UCSD-AML1 (cell line): ENCODE results near the gene GPR158.

Experiments used
- DNase-seq: peaks from one replicate; lab custom pipeline; 2025; ENCODE audit not compliant: unreplicated experiment; lab: John Stamatoyannopoulos, UW

The GPR158 gene

DNA sequence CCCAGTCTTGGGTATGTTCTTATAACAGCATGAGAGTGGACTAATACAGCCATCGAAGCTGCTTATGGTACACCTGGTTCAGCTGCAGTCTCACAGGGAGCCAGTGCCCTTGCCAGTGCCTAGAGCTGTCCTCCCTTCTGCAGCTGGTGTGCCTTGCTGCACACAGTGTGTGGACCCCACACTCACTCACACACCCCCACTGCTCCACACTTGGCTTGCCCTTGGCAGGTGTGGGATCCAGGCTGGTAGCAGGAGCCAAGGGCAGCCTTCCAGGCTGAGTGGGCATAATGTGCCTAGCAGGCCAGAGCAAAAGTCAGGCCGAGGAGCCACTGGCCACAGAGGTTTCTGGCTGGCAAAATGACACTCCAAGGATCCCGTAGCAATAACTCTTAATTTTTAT, 217.3 kb downstream of the GPR158 start:
- DNase-seq = no peak

DNA sequence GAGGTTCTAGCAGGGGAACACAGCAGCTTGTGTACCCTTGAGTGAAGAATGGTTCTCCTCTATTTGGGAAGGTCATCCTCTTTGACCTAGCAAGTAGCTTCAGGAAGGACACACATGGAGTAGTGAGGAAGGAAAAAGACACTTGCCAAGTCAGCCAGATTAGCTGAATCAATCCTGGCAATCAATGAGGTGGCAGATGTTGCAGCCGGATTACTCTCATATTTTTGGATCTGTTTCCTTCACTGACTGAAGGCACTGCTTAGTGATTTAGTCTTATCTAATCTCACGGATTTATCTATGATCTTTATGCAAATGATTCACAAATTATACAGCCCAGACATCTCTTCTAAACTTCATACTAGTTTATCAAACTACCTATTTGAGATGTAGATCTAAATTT, 218.8 kb downstream of the GPR158 start:
- DNase-seq = no peak

DNA sequence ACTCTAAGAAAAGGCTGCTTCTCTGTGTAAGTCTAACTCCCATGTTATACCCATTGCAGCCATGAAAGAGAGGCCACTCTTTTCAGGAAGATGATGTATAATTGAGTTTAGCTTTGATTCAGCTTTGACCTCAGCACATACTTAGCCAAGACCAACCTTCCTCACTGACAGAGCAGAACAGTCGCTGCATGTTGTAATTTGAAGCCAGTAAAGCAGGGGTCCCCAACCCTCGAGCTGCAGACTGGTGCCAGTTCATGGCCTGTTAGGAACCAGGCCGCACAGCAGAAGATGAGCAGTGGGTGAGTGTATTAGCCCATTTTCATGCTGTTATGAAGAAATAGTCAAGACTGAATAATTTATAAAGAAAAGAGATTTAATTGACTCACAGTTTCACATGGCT, 223.9 kb downstream of the GPR158 start:
- DNase-seq = no peak

DNA sequence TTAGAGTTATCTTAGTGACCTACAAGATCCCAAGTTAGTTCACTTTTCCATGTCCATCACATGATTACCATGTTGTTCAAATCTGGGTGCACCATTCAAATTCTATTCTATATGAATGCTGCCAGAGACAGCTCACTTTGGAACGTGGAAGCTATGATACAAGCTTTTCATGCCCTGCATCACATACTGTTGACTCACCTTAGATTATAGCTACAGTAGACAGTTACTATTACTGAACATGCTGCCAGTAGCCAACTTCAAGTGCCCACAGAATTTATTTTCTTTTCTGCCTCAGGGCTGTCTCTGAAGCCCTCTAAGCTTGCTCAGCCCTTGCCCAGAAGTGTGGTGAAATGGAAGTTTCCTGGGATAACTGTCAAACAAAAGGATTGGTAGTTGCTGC, 231.1 kb downstream of the GPR158 start:
- DNase-seq = no peak

DNA sequence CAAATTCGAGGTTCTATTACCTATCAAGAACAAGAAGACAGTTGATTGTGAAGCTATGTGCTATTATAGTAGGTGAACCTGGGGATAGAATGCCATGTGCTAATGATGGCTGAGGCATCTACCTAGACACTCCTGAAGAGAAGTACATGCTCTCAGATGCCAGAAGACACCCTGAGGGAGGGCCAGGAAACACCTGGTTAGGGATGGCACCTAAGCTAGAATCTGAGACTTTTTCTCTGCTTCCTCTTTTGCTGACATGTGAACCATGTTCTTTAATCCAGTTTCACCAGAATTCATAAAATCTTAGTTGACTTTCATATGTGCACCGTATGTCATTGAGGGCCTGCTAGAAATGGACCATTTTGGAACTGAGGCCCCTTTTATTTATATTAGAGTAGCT, 242.8 kb downstream of the GPR158 start:
- DNase-seq = no peak

DNA sequence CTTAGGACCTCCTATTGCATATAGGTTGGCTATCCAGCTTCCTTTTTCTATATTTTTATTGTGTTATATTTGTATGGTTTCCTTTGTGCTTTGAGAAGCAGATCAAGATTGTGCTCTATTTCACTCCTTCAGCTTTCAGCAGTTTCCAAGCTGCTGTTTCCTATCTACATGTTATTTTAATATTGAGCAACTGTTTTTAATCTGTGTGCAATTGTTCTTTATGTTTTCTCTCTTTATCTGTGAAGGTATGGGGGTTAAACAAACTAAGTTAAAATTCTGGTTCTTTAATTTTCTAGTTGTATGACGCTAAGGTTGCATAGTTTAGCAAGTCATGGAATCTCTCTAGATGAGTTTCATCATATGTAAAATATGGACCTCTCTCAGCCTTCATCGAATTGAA, 251.0 kb downstream of the GPR158 start:
- DNase-seq = no peak

DNA sequence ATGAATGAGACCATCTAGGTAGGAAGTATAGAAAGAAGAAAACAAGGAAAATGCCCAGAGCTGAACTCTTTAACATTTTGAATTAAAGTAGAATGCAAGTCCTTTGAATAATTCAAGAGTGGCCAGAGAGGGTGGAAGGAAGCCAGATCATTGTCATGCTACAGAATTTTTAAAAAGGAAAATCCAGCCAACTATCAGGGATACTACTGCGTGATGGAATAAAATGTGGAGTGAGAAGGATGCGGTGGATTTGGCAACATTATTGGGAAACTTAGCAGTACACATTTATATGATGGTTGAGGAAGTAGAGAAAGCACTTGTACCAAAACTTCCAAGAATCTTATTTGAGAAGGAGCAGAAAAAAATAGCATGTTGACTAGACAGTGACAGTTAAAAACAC, 261.6 kb downstream of the GPR158 start:
- no peak for DNase-seq

DNA sequence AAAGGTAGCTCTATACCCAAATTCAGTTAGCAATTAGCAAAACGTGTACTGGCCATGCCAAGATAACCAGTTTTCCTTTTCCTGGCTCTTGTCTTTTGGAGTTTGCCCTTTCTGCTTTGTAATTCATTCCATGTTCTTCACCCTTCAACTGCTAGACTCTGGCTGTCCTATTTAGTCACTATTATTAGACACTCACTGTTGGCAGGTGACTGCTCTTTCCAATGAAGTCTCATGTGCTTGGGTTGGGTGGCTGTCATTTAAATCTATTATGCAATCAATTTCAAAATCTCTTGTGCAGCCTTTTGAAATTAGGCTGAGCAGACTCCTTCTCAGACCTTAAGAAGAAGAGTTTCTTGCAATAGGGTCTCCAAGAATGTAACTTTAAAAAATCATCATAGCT, 266.5 kb downstream of the GPR158 start:
- DNase-seq = no peak

DNA sequence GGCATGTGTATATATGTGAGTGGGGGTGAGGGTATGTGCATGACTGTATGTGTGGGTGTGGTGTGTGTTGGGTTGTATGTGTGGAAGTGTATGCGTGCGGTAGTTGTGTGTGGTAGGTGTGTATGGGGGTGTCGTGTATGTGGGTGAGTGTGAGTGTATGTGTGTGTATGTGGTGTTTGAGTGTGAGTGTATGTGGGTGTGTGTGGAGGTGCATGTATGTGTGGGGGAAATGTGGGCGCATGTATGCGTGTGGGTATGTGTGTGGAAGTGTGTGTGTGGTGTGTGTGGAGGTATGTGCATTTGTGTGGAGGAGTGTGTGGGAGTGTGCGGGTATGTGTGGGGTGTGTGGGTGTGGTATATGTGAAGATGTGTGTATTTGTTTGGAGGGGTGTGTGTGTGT, 269.5 kb downstream of the GPR158 start:
- DNase-seq = no peak

DNA sequence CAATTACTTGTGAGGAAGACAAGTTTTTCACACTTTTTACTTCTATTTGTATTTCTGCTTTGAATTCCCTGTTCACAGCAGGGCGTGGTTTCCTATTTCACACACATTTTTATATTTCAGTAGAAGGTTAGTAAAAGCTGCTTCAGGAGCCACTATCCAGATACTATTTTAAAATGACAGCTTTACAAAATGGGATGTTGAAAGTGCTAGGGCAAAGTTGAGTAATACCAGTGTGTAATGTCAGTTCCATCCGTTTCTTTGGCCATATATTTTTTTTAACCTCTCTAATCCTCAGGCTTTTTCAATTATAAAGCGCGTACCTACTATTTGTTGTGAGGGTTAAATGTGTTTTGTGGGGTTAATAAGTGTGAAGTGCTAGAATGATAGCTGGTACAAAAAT, 276.6 kb downstream of the GPR158 start:
- DNase-seq = no peak

DNA sequence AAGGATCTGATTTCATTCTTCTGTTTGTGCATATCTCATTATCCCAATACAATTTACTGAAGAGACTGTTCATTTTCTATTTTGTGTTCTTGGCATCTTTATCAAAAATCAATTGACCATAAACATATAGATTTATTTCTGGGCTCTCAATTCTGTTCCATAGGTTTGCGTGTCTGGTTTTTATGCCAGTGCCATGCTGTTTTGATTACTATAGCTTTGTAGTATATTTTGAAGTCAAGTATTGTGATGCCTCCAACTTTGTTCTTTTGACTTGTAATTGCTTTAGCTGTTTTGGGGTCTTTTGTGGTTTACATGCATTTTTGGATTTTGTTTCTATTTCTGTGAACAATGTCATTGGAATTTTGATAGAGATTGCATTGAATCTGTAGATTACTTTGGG, 278.8 kb downstream of the GPR158 start:
- DNase-seq = no peak

DNA sequence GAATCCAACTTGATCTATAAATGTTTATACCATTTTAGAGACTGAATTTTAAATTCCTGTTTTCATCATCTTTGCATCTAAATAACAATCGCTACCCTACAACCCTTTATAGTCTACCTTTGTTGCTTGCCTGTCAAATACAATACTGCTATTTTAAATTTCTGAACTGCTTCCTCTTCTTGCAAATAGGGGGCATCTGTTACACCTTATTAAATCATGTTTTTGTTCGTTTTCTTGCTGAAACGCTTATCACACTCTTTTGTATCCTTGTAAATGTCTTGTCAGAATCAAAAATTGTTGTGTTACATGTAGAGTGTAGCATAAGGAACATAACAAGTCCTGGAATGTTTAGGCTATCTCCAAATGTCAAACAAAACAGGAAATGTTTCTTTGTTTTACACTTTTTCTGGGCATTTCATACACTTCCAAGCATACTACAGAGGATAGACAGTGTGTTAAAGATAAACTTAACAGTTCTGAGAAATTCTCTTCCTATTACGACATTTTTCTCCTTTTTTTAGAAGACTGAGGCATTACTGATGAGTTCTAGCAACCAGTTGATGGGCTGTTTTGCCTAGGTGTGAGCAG, 281.3 kb downstream of the GPR158 start:
- DNase-seq = no peak

DNA sequence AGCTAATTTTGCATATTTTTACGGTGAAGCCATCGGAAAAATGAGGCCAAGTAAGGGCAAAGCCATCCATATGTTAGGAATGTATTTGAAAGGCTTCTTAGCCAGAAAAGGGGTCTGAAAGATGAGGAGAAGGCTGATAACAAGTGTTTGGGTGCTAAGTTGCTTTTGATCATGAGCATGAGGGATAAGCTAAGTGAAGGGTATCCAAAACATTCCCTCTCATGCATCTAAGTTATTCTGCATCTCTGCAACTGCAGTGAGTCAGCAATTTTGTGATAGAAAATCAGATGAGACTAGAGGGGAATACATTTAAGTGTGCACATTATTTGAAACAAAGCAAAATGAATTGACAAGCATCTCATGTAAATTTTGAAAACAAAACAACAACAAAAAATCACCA, 282.8 kb downstream of the GPR158 start:
- no peak for DNase-seq

DNA sequence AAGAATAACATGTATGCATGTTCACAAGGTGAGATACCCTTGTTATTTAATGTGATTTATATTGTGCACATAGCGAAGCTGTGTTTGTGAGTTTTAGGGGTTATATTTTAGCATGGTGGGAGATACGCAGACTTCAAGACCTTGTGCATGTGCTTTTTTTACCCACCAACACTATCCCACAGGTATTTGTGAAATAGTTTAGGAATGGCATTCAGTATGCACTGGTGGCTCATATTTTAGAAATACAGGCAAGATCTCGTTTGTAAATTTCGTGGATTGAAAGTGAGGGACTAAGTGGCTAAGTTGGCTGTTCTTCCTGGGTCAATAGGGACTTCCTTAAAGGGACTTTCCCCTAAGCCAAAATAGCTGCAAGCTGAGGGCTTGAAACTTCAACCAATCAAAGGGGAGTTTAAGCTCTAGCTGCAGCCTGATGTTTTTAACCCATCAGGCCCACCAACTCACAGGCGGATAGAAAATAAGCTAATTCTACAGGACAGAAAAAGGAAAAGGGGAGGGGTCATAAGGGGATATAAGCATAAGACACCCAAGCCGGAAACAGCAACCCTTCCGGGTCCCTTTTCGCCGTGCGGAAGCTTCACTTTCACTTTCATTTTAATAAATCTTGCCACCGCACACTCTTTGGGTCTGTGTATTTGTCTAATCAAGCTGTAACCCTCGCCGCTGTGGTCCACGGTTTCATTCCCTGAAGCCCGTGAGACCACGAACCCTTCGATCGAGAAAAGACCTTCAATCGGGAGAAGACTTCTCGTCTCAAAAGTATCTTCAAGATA, 291.0 kb downstream of the GPR158 start:
- no peak for DNase-seq

DNA sequence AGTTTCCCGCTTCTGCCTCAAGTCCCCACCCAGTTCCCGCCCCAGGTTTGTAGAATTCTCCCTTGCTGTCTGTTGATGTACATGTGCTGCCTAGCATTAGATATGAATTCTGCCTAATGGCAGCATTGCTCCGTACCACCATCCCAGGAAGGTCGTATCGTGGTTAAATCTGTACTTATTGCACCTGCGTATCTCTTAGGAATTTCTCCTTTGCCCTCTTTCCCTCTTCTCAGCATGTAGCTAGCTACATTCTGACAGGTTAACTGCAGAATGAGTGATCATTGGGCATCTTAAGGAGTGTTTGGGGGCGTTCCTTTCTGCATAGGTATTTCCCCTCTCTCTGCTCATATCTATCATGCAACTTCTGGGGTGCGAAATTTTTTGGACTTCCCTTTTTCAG, 293.1 kb downstream of the GPR158 start:
- DNase-seq = no peak

DNA sequence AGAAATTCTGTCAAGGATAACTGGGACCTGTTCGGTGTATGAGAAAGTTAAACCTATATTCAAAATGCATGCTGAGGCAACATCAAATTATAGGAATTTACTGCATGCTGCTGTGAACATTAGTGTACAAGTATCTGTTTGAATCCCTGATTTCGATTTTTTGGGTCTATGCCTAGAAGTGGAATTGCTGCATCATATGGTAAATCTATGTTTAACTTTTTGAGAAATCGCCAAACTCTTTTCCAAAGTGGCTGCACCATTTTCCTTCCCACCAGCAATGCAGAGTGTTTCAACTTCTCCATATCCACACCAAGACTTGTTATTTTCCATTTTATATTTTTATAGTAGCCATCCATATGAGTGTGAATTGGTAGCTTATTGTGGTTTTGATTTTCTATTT, 306.7 kb downstream of the GPR158 start:
- no peak for DNase-seq

DNA sequence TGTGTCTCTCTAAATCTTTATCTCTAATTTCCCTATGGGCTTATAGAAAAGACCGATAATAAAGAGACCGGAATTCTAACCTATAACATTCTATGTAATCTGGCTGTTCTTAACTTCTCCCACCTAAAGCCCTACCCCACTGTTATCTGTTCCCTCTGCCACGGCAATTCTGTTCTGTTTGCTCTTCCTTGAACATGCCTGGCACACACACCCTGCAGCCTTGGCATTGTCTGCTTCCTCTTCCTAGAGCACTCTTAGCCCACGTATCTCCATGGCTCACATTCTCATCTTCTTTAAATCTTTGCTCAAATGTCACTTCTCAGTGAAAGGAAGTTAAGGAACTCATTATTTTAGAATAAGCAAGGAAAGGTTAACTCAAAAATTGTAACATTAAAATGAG, 309.2 kb downstream of the GPR158 start:
- DNase-seq = no peak

DNA sequence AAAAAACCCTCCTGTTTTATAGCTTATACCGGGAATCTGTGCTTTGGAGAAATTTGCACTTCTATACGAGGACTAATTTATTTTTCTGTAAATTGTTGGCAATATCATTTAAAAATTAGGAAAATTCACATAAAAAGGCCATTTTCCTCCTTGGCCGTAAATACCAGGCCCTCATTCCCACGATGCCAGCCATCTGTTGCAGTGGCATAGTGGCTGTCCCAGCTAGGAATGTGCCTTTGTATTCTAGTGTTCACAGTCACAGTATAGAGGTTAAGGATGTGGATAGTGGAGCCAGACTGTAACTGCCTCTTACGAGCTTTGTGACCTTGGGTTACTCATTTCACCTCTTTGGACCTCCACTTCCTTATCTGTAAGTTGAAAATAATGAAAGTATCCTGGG, 312.5 kb downstream of the GPR158 start:
- no peak for DNase-seq

DNA sequence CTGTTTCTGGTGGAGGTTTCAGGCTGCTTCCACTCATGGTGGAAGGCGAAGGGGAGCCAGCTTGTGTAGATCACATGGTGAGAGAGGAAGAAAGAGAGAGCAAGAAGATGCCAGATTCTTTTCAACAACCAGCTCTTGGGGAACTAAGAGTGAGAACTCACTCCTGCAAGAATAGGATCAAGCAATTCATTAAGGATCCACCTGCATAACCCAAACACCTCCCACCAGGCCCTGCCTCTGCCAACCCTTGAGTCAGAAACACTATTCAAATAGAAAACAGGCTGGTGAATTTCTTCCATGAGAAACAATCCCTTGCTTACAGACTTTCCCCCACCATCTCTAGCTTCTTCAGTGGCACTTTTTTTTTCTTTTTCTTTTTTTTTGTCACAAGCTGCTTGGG, 317.2 kb downstream of the GPR158 start:
- no peak for DNase-seq

DNA sequence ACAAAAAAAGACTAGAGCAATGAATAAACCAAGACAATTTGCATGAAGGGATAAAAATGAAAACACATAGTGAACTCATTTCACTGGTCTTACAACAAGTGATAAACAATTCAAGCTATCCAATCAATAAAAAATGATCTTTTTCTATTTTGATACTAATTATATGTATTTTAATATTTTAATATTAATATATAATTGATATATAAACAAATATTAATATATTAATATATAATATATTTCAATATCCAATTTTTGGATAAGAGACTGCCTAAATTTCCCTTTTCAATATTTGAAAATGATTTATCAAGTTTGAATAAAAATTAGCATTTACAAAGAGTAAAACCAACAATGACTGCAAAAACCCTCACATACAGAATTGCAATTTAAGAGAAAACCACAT, 317.9 kb downstream of the GPR158 start:
- no peak for DNase-seq

DNA sequence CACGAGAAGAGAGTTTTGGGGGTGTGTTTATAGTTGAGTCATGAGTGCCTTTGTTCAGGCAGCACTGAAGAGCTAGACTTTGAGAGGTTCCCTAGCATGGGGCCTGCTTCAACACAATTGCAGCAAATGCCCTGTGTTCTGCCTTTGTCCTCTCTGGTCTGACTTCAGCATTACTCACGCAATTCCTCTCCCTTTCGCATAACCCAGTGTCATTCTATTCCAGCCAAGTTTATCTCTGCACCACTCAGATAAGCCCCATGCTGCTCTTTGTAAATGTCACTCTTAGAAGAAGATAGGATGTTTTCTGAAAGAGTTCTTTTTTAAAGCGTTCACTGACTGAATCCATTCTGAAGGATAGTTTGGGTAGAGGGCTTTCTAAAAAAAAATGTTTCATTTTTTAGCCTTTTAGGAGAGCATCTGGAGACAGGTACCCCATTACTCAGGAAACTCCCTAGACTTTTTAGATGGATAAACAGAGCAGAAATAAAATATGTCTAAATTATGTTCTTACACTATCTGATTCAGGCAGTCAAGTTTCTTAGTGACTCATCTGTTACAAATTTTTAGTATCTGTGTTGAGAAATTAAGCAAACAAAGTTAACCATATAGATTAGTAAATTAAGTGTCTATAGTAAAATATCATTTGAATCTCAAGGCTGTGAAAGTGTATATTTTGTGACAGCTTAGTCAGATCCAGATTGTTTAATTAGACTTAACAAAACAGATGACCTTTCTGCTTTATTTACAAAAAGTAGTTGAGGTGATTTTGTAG, 318.5 kb downstream of the GPR158 start:
- DNase-seq = no peak

DNA sequence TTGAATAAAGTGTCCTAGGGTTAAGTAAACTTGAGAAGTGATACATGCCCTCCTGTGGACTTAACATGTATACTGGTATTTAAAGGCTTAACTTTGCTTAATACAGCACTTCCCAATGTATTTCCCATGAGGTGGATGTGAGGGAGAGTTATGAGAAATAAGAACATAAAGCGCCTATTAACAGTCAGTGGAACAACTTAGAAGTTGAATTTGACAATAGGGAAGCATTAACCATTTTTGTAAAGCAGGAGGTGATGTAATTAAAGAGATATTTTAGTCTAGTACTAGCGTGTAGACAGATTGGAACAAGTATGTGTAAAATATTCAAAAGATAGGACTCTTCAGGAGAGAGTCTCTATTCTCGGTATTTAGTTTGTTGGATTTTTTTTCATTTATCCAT, 322.4 kb downstream of the GPR158 start:
- DNase-seq = no peak
